ENCODE measurements around the gene FNDC11. TPM values are rescaled to one million over a fixed set of nuclear protein-coding genes. Genes with fewer than 3 reads are reported as not detected.

The FNDC11 gene
- total RNA-seq, 2 experiments from 2014 or later = 0.41 to 3.0 TPM

GRCh38 chr20:63602321-63602720 lies 48.4 kb downstream of the FNDC11 start:
- no peaks in the 10 kb centered on the region for H3K9me3 ChIP-seq (ENCODE audit: low read length)
- intact Hi-C loops (cut with micrococcal nuclease; ENCODE audit: unreplicated experiment) = no loop called here
- ChIA-PET CTCF (ENCODE audit: unreplicated experiment) (no interaction called here), POLR2A (no interaction called here)
- no peak overlapping the region for H3K4me3 ChIP-seq (ENCODE audit: low read depth, low read length, poor library complexity, severe bottlenecking)
- no peak overlapping the region for H3K27ac ChIP-seq (ENCODE audit: low read depth, low read length, poor library complexity, severe bottlenecking)
- TF ChIP-seq CTCF (conservative IDR thresholded peaks at IDR 0.05; ENCODE audit: low read length) = no peak
- no peak overlapping the region for H3K4me2 ChIP-seq (ENCODE audit: low read length)
- H3K9me2 ChIP-seq (ENCODE audit: insufficient read depth, low read length) = no peaks in the 10 kb centered on the region
- DNase-seq (ENCODE audit: low spot score) = peak; percentile 21
- H3K4me1 ChIP-seq (ENCODE audit: insufficient read depth, low read length, poor library complexity, severe bottlenecking) = no peaks in the 10 kb centered on the region
- H3K36me3 ChIP-seq (ENCODE audit: insufficient read depth, low read length) = peaks cover 42% of the 10 kb centered on the region
- no peak overlapping the region for H2AFZ ChIP-seq (ENCODE audit: low read length)
- H4K20me1 ChIP-seq (ENCODE audit: insufficient read depth, low read length) = no peaks in the 10 kb centered on the region
- H3K79me2 ChIP-seq (ENCODE audit: insufficient read depth, low read depth, low read length) = no peaks in the 10 kb centered on the region
- no TSS peak for BruUV-seq (replicated peaks)

Other genes with a start within 250 kb of the FNDC11 start
- not detected in 2 replicates for gene CHRNA4, start 192.8 kb upstream of the FNDC11 start, total RNA-seq (2014; rRNA removed; shearing (Covaris generic))
- gene CHRNA4, start 192.8 kb upstream of the FNDC11 start, total RNA-seq (2022) = not detected in 2 replicates
- gene KCNQ2, start 81.5 kb upstream of the FNDC11 start, total RNA-seq (2014; rRNA removed; shearing (Covaris generic)) = not detected in 2 replicates
- gene KCNQ2, start 81.5 kb upstream of the FNDC11 start, total RNA-seq (2022) = not detected in 2 replicates
- 0.22 and 0.36 TPM in 2 replicates for gene EEF1A2, start 55.1 kb upstream of the FNDC11 start, total RNA-seq (2014; rRNA removed; shearing (Covaris generic))
- gene EEF1A2, start 55.1 kb upstream of the FNDC11 start, total RNA-seq (2022) = 0.92 TPM in 1 of 2 replicates, not detected in the other
- gene PPDPF, start 33.4 kb upstream of the FNDC11 start, total RNA-seq (2014; rRNA removed; shearing (Covaris generic)) = 16.5 and 34.9 TPM in 2 replicates
- 117 and 126 TPM in 2 replicates for gene PPDPF, start 33.4 kb upstream of the FNDC11 start, total RNA-seq (2022)
- gene PTK6, start 16.8 kb upstream of the FNDC11 start, total RNA-seq (2014; rRNA removed; shearing (Covaris generic)) = 0.05 and 0.13 TPM in 2 replicates
- 1.8 and 2.0 TPM in 2 replicates for gene PTK6, start 16.8 kb upstream of the FNDC11 start, total RNA-seq (2022)
- not detected in 2 replicates for gene SRMS, start 6.4 kb upstream of the FNDC11 start, total RNA-seq (2014; rRNA removed; shearing (Covaris generic))
- gene SRMS, start 6.4 kb upstream of the FNDC11 start, total RNA-seq (2022) = 0.42 TPM in 1 of 2 replicates, not detected in the other
- gene HELZ2, start 20.1 kb downstream of the FNDC11 start, total RNA-seq (2014; rRNA removed; shearing (Covaris generic)) = 3.6 and 6.5 TPM in 2 replicates
- gene HELZ2, start 20.1 kb downstream of the FNDC11 start, total RNA-seq (2022) = 8.3 and 8.6 TPM in 2 replicates
- 14.3 and 15.6 TPM in 2 replicates for gene GMEB2, start 72.9 kb downstream of the FNDC11 start, total RNA-seq (2014; rRNA removed; shearing (Covaris generic))
- gene GMEB2, start 72.9 kb downstream of the FNDC11 start, total RNA-seq (2022) = 15.0 and 15.6 TPM in 2 replicates
- gene STMN3, start 99.3 kb downstream of the FNDC11 start, total RNA-seq (2014; rRNA removed; shearing (Covaris generic)) = 4.0 and 6.7 TPM in 2 replicates
- 6.7 and 7.5 TPM in 2 replicates for gene STMN3, start 99.3 kb downstream of the FNDC11 start, total RNA-seq (2022)
- 20.0 and 22.5 TPM in 2 replicates for gene RTEL1, start 104.2 kb downstream of the FNDC11 start, total RNA-seq (2014; rRNA removed; shearing (Covaris generic))
- gene RTEL1, start 104.2 kb downstream of the FNDC11 start, total RNA-seq (2022) = 47.2 and 55.0 TPM in 2 replicates
- 1.4 and 6.6 TPM in 2 replicates for gene TNFRSF6B, start 142.5 kb downstream of the FNDC11 start, total RNA-seq (2014; rRNA removed; shearing (Covaris generic))
- gene TNFRSF6B, start 142.5 kb downstream of the FNDC11 start, total RNA-seq (2022) = 1.0 TPM in 1 of 2 replicates, not detected in the other
- 47.9 and 53.3 TPM in 2 replicates for gene ARFRP1, start 153.8 kb downstream of the FNDC11 start, total RNA-seq (2014; rRNA removed; shearing (Covaris generic))
- 82.1 and 85.6 TPM in 2 replicates for gene ARFRP1, start 153.8 kb downstream of the FNDC11 start, total RNA-seq (2022)
- gene ZGPAT, start 153.9 kb downstream of the FNDC11 start, total RNA-seq (2014; rRNA removed; shearing (Covaris generic)) = 43.1 and 43.9 TPM in 2 replicates
- 50.8 and 55.4 TPM in 2 replicates for gene ZGPAT, start 153.9 kb downstream of the FNDC11 start, total RNA-seq (2022)
- 66.3 and 76.4 TPM in 2 replicates for gene LIME1, start 182.5 kb downstream of the FNDC11 start, total RNA-seq (2014; rRNA removed; shearing (Covaris generic))
- 67.9 and 75.6 TPM in 2 replicates for gene LIME1, start 182.5 kb downstream of the FNDC11 start, total RNA-seq (2022)
- gene SLC2A4RG, start 185.6 kb downstream of the FNDC11 start, total RNA-seq (2014; rRNA removed; shearing (Covaris generic)) = 69.8 and 77.9 TPM in 2 replicates
- 110 and 113 TPM in 2 replicates for gene SLC2A4RG, start 185.6 kb downstream of the FNDC11 start, total RNA-seq (2022)